ENCODE measurements around the gene ZNF488. TPM values are rescaled to one million over a fixed set of nuclear protein-coding genes. Genes with fewer than 3 reads are reported as not detected.

The ZNF488 gene
- total and polyA plus RNA-seq, 9 donors: 0.15 to 0.57 (median 0.25) TPM

DNA sequence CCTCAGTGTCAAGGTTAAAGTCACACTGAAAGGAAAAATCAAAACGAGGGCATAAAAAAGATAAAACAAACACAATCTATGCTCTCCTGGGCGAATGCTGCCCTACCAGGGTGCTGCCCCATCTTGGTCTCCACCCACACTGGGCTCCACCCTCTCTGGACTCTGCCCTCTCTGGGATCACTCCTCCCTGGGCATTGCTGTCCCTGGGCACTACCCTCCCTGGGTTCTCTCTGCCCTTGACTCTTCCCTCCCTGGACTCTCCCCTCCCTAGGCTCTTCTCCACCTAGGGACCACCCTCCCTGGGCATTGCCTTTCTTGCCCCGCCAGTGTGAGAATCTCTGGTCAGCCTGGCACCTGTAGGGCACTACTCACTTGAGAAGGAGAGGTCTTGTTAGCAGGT lies 53.3 kb downstream of the ZNF488 start:
- no peak overlapping the region for H3K4me3 ChIP-seq
- H3K9me3 ChIP-seq: no peaks in the 10 kb centered on the region
- H3K27ac ChIP-seq: no peak overlapping the region
- no peaks in the 10 kb centered on the region for H3K27me3 ChIP-seq
- intact Hi-C loops (cut with DNase I): no loop called here
- H3K36me3 ChIP-seq: no peaks in the 10 kb centered on the region
- 59 to 67% (median 61%) methylated on average over 3 of the region's 3 CpGs for WGBS, 3 donors
- TF ChIP-seq POLR2A (IDR thresholded peaks at IDR 0.05) (no peak), EP300 (IDR thresholded peaks at IDR 0.05) (no peak)
- TF ChIP-seq, protein P1, sequence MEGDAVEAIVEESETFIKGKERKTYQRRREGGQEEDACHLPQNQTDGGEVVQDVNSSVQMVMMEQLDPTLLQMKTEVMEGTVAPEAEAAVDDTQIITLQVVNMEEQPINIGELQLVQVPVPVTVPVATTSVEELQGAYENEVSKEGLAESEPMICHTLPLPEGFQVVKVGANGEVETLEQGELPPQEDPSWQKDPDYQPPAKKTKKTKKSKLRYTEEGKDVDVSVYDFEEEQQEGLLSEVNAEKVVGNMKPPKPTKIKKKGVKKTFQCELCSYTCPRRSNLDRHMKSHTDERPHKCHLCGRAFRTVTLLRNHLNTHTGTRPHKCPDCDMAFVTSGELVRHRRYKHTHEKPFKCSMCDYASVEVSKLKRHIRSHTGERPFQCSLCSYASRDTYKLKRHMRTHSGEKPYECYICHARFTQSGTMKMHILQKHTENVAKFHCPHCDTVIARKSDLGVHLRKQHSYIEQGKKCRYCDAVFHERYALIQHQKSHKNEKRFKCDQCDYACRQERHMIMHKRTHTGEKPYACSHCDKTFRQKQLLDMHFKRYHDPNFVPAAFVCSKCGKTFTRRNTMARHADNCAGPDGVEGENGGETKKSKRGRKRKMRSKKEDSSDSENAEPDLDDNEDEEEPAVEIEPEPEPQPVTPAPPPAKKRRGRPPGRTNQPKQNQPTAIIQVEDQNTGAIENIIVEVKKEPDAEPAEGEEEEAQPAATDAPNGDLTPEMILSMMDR (IDR thresholded peaks at IDR 0.05): no peak
- no peak for DNase-seq
- no peaks in the 10 kb centered on the region for H3K4me1 ChIP-seq (ENCODE audit: insufficient read depth)

DNA sequence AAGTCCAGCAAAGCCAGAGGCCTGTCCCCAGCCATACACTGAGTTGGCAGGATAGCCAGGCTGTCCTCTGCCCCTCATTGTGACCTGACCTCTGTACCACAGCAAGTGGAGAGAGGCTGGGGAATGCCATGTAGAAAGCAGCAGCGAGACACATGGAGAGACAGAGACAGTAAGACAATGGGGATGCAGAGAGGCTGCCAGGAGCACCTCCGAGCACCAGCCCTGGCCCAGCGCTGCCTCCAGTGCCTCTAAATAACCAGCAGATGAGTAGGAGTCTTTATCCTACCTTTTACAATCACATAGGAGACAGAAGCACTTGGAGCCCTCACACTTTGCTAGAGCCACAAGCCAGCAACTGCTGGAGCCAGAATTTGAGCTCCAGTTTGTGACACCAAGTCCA lies 53.7 kb downstream of the ZNF488 start:
- intact Hi-C loops (cut with DNase I): no loop called here
- peak in 1 of 5 donors; percentile 9 for DNase-seq
- H3K4me1 ChIP-seq (ENCODE audit: insufficient read depth): no peaks in the 10 kb centered on the region
- no peak overlapping the region for H3K4me3 ChIP-seq
- no peaks in the 10 kb centered on the region for H3K36me3 ChIP-seq
- WGBS, 3 donors: 86 to 89% (median 89%) methylated on average over 3 of the region's 3 CpGs
- H3K27me3 ChIP-seq: no peaks in the 10 kb centered on the region
- no peaks in the 10 kb centered on the region for H3K9me3 ChIP-seq
- no peak overlapping the region for H3K27ac ChIP-seq
- TF ChIP-seq, protein P1 (IDR thresholded peaks at IDR 0.05): no peak
- TF ChIP-seq POLR2A (IDR thresholded peaks at IDR 0.05) (no peak), EP300 (IDR thresholded peaks at IDR 0.05) (no peak)

DNA sequence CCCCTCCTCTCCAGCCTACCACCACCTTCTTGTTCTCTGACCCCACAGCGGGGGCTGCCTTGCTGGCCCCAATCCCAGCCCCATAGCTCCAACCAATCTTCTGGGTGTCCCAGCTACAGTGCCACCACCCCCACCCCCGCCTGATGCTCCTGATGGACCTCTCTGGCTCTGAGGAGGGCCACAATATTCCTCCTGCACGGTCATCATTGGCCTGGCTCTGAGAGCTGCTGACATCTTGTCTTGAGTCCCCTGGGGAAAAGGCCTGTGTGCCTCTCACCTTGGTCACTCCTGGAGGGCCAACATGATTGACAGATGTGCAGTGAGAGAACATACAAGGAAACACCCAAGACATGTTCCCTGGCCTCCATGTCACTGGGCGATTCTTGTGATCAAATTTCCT lies 54.2 kb downstream of the ZNF488 start:
- intact Hi-C loops (cut with DNase I): no loop called here
- peak in 1 of 5 donors; percentile 13 for DNase-seq
- 87 to 98% (median 91%) methylated on average over 4 of the region's 4 CpGs for WGBS, 3 donors

DNA sequence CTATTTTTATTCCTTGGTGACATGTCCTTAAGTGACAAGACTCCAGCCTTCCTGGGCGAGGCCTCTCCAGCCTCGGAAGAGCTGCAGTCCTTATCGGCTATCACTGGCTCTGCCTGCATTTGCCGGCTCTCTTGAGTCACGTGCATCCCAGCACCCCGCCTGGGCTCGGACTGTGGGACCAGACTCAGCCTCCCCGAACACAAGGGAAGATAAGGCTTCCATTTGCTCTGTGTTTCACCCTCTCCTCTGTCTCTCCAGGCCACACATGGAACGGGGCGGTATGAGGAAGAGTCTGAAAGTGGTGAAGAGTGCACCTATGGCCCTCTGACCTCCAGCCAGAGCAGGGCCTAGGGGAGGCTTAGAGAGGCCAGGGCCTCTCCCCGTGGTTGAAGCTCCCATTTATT lies 57.2 kb downstream of the ZNF488 start:
- DNase-seq: peak in 1 of 5 donors; percentile 18
- Histone ChIP-seq H3K27ac (no peak overlapping the region), H3K4me1 (ENCODE audit: insufficient read depth) (no peaks in the 10 kb centered on the region), H3K27me3 (no peaks in the 10 kb centered on the region), H3K9me3 (no peaks in the 10 kb centered on the region), H3K36me3 (no peaks in the 10 kb centered on the region), H3K4me3 (no peak overlapping the region)
- 77 to 78% (median 77%) methylated on average over 11 of the region's 11 CpGs for WGBS, 3 donors
- intact Hi-C loops (cut with DNase I): no loop called here
- TF ChIP-seq, protein P1 (IDR thresholded peaks at IDR 0.05): no peak
- TF ChIP-seq EP300 (IDR thresholded peaks at IDR 0.05) (no peak), POLR2A (IDR thresholded peaks at IDR 0.05) (no peak)

More for the DNA sequence above, 54.2 kb downstream of the ZNF488 start:
- Histone ChIP-seq H3K36me3 (no peaks in the 10 kb centered on the region), H3K9me3 (no peaks in the 10 kb centered on the region), H3K27me3 (no peaks in the 10 kb centered on the region), H3K4me1 (ENCODE audit: insufficient read depth) (no peaks in the 10 kb centered on the region), H3K4me3 (no peak overlapping the region), H3K27ac (no peak overlapping the region)
- TF ChIP-seq EP300 (IDR thresholded peaks at IDR 0.05) (no peak), POLR2A (IDR thresholded peaks at IDR 0.05) (no peak)
- TF ChIP-seq, protein P1 (IDR thresholded peaks at IDR 0.05): no peak

Measured in ovary (tissue), 9 donors.